A375 (cell line): ENCODE data around the gene DRD5. TPM values are rescaled to one million over a fixed set of nuclear protein-coding genes. Genes with fewer than 3 reads are reported as not detected.

Source experiments
- small RNA-seq: library from RNA; depleted of rRNA; stranded (forward); fragments of <200 nt; gene quantifications from one replicate; pipeline ENCODE3, GENCODE V24; 2014
- total RNA-seq: library from RNA; depleted of rRNA; stranded (reverse); fragments of >200 nt; shearing (Covaris generic); gene quantifications from 2 replicates; pipeline ENCODE4 v1.2.3, GENCODE V29; 2014; rRNA removed

The DRD5 gene
- total RNA-seq = not detected in 2 replicates

DNA sequence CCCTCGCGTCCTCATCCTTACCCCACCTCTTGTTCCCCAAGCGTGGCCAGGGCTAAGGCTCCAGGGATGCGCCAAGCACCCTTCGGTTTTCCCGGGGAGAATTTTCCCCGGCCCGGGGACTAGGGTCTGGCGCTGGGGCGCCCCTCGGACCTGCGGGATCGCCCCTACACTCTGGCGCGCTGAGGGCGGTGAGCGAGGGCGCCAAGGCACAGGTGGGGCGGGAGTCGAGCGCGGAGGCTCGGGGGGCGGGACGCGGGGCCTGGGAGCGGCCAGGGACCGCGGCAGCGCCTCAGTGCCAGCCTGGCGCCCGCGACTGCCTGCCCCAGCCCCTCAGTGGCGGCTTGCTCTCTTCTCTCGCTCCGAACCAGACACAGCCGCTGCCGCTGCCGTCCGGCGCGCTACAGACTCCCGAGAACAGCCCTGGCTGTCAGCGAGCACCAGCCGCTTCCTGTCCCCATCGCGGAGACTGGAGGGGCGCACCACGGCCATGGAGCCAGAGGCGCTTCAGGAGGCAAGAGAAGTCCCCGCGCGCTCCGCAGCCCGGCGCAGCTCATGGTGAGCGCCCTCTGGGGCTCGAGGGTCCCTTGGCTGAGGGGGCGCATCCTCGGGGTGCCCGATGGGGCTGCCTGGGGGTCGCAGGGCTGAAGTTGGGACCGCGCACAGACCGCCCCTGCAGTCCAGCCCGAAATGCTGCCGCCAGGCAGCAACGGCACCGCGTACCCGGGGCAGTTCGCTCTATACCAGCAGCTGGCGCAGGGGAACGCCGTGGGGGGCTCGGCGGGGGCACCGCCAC is at the start of gene DRD5:
Gene DRD5, plus strand, starts transcription at position 292 of the 793 bp plus-strand sequence. Its CDS starts 396 bp downstream, at position 688.

Small RNAs within 50 kb of the gene (small RNA-seq; reads per million reads assigned to genes)
- gene RNA5SP154 = not detected

Other genes starting within 250 kb of the DRD5 start
- 0.26 TPM in 1 of 2 replicates, not detected in the other for gene SLC2A9, start 239.9 kb downstream of the DRD5 start, total RNA-seq